ENCODE data around the gene SCAF8.
A peak's percentile ranks its signal among the peaks of the same experiment; 100 is the strongest.

SCAF8 gene

GRCh38 chr6:154814063-154814462 is 80.8 kb downstream of the SCAF8 start:
- in situ Hi-C loops (cut with HindIII; ENCODE audit: low pct_unique_long_range_greater_than_20kb, low sequenced_read_pairs), result no loop called here
- TF ChIP-seq JUND (IDR thresholded peaks at IDR 0.05; ENCODE audit: low read depth), result no peak
- no peak for DNase-seq (ENCODE audit: low read depth in 1 of 2, low spot score in 1 of 2)

- no peak for TF ChIP-seq JUND (IDR thresholded peaks at IDR 0.05; ENCODE audit: low read depth)
- DNase-seq (ENCODE audit: low read depth in 1 of 2, low spot score in 1 of 2), result no peak
- in situ Hi-C loops (cut with HindIII; ENCODE audit: low pct_unique_long_range_greater_than_20kb, low sequenced_read_pairs), result no loop called here
Measured at GRCh38 chr6:154815938-154816820, 83.0 kb downstream of the SCAF8 start.

DNA sequence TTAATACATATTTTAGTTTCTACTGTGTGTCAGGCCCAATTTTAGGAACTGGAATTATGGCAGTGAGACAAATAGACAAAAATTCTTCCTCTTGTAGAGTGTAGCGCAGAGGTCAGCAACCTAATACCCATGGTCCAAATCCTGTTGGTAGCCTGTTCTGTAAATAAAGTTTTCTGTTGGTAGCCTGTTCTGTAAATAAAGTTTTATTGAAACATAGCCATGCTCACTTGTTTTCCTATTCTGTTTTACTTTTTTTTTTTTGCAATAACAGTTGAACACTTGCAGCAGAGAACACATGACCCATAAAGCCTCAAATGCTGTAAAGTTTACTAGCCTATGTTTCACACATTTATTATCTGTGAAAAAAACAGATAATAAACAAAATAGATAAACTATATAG is 87.9 kb downstream of the SCAF8 start:
- no peak for DNase-seq (ENCODE audit: low read depth in 1 of 2, low spot score in 1 of 2)
- in situ Hi-C loops (cut with HindIII; ENCODE audit: low pct_unique_long_range_greater_than_20kb, low sequenced_read_pairs), result no loop called here
- no peak for TF ChIP-seq JUND (IDR thresholded peaks at IDR 0.05; ENCODE audit: low read depth)

DNA sequence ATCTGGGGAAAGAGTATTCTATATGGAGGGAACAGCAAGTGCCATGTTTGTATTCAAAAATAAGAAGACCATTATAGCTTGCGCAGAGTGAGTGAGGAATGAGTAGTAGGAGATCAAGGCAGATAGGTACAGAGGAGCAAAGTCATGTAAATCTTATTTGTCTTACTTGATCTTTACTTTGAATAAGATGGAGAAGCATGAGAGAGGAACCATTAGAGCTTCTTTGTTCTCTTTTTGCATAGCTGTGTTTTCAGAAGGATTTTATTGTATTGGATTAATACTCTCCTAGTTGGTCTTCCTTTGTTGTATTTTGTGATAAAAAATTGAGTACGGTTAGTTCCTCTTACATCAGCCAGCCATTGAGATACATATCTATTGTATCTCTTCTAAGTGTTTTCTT is 88.4 kb downstream of the SCAF8 start:
- no peak for DNase-seq (ENCODE audit: low read depth in 1 of 2, low spot score in 1 of 2)
- no peak for TF ChIP-seq JUND (IDR thresholded peaks at IDR 0.05; ENCODE audit: low read depth)
- in situ Hi-C loops (cut with HindIII; ENCODE audit: low pct_unique_long_range_greater_than_20kb, low sequenced_read_pairs), result no loop called here

DNA sequence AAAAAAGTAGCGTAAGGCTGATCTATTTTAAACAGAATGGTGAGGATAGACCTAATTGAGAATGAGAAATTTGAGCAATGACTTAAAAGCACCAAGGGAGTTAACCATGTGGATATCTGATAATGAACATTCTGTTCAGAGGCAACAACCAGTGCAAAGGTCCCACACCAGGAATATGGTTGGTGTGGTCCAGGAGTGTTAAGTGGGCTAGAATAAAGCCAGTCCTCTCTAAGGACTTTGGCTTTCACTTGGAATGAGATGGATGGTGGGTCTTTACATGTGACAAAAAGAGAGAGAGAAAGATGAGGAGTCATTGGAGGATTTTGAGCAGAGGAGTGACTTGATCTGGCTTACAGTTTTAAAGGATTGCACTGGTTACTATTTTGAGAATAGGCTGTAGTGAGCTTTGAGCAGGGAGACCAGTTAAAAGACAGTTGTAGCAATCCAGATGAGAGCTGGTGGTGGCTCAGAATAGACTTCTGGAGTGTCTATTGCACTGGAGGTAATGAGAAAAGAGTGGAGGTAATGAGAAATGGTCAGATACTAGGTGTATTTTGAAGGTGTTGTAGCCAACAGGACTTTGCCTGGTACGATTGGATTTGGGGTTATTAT is 89.8 kb downstream of the SCAF8 start:
- DNase-seq (ENCODE audit: low read depth in 1 of 2, low spot score in 1 of 2), result no peak
- no peak for TF ChIP-seq JUND (IDR thresholded peaks at IDR 0.05; ENCODE audit: low read depth)
- in situ Hi-C loops (cut with HindIII; ENCODE audit: low pct_unique_long_range_greater_than_20kb, low sequenced_read_pairs), result no loop called here

DNA sequence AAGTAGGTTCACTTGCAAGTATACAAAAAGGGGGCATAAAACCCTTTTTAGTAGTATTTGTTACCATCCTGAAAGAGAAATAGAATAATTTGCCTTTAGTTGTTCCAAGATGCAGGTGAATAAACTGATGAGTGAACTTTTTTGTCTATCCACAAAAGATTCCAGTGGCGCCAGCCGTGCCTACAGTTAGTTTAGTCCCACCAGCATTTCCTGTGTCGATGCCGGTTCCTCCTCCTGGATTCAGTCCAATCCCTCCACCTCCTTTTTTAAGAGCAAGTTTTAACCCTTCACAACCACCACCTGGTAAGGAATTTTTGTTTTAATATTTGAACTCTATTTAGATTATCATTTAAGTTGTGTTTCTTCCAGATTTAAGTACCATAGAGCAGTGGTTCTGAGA is 90.9 kb downstream of the SCAF8 start:
- in situ Hi-C loops (cut with HindIII; ENCODE audit: low pct_unique_long_range_greater_than_20kb, low sequenced_read_pairs), result no loop called here
- no peak for TF ChIP-seq JUND (IDR thresholded peaks at IDR 0.05; ENCODE audit: low read depth)
- DNase-seq (ENCODE audit: low read depth in 1 of 2, low spot score in 1 of 2), result peak in 1 of 2 experiments; percentile 3

DNA sequence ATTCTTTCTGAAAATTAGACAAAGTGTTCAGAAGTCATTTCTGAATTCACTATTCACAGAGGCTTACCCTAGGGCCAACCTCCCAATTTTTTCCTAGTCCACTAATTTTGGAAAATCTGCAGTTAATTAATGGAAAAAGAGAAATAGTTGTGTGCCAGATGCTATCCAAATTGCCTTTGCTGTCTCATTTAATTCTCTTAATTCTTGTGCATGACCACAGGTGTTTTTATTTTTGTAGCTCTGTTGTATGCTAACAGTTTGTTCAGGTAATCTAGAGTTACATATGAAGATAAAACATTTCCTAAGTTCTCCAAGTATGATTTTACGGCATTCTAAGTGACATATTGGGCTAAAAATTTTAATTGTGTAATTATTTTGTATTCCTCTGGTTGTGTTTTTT is 96.8 kb downstream of the SCAF8 start:
- DNase-seq (ENCODE audit: low read depth in 1 of 2, low spot score in 1 of 2), result no peak
- in situ Hi-C loops (cut with HindIII; ENCODE audit: low pct_unique_long_range_greater_than_20kb, low sequenced_read_pairs), result no loop called here
- TF ChIP-seq JUND (IDR thresholded peaks at IDR 0.05; ENCODE audit: low read depth), result no peak

DNA sequence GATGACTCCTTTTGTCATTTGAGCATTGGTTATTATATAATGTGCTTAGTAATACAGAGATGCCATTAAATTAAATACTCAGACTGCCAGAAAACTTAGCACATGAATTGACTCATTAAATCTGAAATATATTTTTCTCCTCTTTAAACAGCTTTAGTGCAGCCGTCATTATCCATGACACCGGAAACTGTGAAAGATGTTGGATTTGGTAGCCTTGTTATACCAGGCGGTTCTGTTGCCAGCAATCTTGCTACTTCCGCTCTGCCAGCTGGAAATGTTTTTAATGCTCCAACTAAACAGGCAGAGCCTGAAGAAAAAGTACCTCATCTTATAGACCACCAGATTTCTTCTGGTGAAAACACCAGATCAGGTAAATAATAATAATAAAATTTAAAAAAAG is 97.6 kb downstream of the SCAF8 start:
- no peak for DNase-seq (ENCODE audit: low read depth in 1 of 2, low spot score in 1 of 2)
- no peak for TF ChIP-seq JUND (IDR thresholded peaks at IDR 0.05; ENCODE audit: low read depth)

DNA sequence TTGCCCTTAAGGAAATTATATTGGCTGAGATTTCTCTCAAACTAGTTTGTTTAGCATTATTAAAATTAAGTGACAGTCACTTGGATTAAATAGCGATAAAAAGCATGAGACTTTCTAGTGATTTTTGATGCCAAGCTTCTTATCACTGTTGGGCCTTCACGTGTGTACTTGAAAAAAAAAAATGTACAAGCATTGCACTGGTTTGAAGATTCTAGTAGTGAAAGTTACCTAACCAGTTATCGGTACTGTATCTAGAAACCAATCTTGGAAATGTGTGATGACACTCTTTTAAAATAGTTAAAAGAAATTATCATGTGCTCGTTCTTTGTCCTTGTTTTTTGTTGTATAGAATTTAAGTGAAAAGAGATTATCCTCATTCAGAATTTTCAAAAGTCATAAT is 102.1 kb downstream of the SCAF8 start:
- no peak for DNase-seq (ENCODE audit: low read depth in 1 of 2, low spot score in 1 of 2)
- TF ChIP-seq JUND (IDR thresholded peaks at IDR 0.05; ENCODE audit: low read depth), result no peak
- in situ Hi-C loops (cut with HindIII; ENCODE audit: low pct_unique_long_range_greater_than_20kb, low sequenced_read_pairs), result no loop called here

More for the DNA sequence above, 97.6 kb downstream of the SCAF8 start:
- in situ Hi-C loops (cut with HindIII; ENCODE audit: low pct_unique_long_range_greater_than_20kb, low sequenced_read_pairs), result no loop called here

- no peak for TF ChIP-seq JUND (IDR thresholded peaks at IDR 0.05; ENCODE audit: low read depth)
- in situ Hi-C loops (cut with HindIII; ENCODE audit: low pct_unique_long_range_greater_than_20kb, low sequenced_read_pairs), result no loop called here
- DNase-seq (ENCODE audit: low read depth in 1 of 2, low spot score in 1 of 2), result no peak
Measured at GRCh38 chr6:154839546-154839945, 106.3 kb downstream of the SCAF8 start.

GRCh38 chr6:154840363-154840762 is 107.1 kb downstream of the SCAF8 start:
- DNase-seq (ENCODE audit: low read depth in 1 of 2, low spot score in 1 of 2), result no peak
- in situ Hi-C loops (cut with HindIII; ENCODE audit: low pct_unique_long_range_greater_than_20kb, low sequenced_read_pairs), result no loop called here
- TF ChIP-seq JUND (IDR thresholded peaks at IDR 0.05; ENCODE audit: low read depth), result no peak

DNA sequence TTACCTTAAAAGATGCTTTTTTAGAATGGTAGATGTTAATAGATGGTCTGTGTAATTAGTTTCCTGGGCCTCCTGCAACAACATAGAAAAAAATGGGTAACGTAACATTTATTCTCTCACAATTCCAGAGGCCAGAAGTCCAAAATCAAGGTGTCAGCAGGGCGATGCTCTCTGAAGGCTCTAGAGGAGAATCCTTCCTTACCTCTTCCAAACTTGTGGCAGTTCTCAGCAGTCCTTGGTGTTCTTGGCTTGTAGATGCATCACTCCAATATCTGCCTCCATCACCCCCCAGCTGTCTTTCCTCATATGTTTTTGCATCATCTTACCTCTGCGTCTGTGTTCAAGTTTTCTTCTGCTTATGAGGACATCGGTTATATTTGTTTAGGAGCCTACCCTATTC is 107.9 kb downstream of the SCAF8 start:
- DNase-seq (ENCODE audit: low read depth in 1 of 2, low spot score in 1 of 2), result no peak
- in situ Hi-C loops (cut with HindIII; ENCODE audit: low pct_unique_long_range_greater_than_20kb, low sequenced_read_pairs), result no loop called here
- no peak for TF ChIP-seq JUND (IDR thresholded peaks at IDR 0.05; ENCODE audit: low read depth)

DNA sequence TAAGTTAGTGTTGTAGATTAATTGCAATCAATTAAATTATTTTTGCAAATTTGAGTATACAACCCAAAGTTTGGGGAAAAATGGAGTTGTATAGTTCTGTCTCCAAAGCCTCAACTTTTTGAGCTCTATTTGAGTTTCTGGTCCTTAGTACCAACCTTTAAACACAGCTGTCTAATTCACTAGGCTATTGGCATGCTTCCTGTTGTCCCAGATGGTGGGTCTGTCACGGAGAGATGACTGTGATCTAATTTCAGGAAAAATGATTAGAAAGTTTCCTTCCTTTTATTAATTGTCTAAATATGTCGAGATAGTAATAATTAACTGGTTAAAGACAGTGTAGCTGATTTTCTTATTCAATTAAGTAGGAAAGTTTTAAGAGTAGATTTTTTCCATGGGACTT is 109.6 kb downstream of the SCAF8 start:
- in situ Hi-C loops (cut with HindIII; ENCODE audit: low pct_unique_long_range_greater_than_20kb, low sequenced_read_pairs), result no loop called here
- TF ChIP-seq JUND (IDR thresholded peaks at IDR 0.05; ENCODE audit: low read depth), result no peak
- DNase-seq (ENCODE audit: low read depth in 1 of 2, low spot score in 1 of 2), result no peak
